ENCODE measurements around the gene MTCL1.

Gene MTCL1

DNA sequence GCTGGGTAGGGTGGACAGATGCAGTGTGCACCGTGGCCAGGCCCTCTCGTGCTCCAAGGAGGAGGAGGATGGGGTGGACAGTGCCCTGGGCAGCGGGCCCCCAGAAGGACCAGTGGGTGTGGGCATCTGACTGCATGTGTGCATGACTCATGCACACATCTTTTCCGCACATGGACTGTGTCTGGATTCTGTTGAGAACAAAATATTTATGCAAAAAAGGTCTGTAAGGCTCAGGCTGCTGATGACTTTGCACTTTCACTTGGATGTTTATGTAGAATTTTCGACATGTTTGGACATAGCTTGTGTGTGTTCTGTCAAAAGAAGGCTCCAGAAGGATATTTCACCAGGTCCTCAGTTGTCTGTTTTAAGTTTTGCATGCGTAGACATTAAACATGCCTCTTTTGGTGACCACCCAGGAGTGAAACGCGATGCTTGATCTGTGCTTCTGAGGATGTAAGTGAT lies 45.6 kb downstream of the MTCL1 start:
- Histone ChIP-seq H3K27ac (no peak overlapping the region), H3K4me1 (ENCODE audit: low read depth, poor library complexity, severe bottlenecking) (peaks cover 13% of the 10 kb centered on the region), H3K27me3 (ENCODE audit: insufficient read depth, low read depth) (no peaks in the 10 kb centered on the region), H3K9ac (no peak overlapping the region), H4K20me1 (ENCODE audit: insufficient read depth) (no peaks in the 10 kb centered on the region), H3K4me3 (IDR thresholded peaks at IDR 0.05; ENCODE audit: insufficient read depth, low read depth, low read length) (no peak overlapping the region), H3K4me2 (no peak overlapping the region), H3K36me3 (ENCODE audit: insufficient read depth) (no peaks in the 10 kb centered on the region), H3K79me2 (ENCODE audit: insufficient read depth, low read depth) (no peaks in the 10 kb centered on the region), H2AFZ (ENCODE audit: low read depth) (no peak overlapping the region)
- TF ChIP-seq, protein P1, sequence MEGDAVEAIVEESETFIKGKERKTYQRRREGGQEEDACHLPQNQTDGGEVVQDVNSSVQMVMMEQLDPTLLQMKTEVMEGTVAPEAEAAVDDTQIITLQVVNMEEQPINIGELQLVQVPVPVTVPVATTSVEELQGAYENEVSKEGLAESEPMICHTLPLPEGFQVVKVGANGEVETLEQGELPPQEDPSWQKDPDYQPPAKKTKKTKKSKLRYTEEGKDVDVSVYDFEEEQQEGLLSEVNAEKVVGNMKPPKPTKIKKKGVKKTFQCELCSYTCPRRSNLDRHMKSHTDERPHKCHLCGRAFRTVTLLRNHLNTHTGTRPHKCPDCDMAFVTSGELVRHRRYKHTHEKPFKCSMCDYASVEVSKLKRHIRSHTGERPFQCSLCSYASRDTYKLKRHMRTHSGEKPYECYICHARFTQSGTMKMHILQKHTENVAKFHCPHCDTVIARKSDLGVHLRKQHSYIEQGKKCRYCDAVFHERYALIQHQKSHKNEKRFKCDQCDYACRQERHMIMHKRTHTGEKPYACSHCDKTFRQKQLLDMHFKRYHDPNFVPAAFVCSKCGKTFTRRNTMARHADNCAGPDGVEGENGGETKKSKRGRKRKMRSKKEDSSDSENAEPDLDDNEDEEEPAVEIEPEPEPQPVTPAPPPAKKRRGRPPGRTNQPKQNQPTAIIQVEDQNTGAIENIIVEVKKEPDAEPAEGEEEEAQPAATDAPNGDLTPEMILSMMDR (conservative IDR thresholded peaks at IDR 0.05; ENCODE audit: low read depth, low read length) = no peak

DNA sequence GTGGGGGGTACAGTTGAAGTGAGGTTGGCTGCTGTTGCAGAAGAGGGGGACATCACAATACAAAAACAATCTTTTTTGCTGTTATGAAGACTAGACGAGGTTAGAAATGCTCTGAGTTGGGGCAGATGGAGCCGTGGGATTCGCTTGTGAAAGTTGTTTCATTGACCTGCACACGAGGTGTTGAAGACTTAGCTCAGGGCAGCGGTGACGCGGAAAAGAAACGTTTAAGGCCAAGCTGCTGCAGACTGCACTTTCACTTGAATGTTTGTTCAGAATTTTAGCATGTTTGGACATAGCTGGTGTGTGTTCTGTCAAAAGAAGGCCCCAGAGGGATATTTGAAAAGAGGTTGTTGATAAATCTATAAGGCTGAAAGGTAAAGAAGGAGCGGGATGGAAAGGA lies 46.3 kb downstream of the MTCL1 start:
- TF ChIP-seq, protein P1 (conservative IDR thresholded peaks at IDR 0.05; ENCODE audit: low read depth, low read length) = no peak
- H3K79me2 ChIP-seq (ENCODE audit: insufficient read depth, low read depth) = no peaks in the 10 kb centered on the region
- no peak overlapping the region for H3K4me2 ChIP-seq
- no peak overlapping the region for H3K4me3 ChIP-seq (IDR thresholded peaks at IDR 0.05; ENCODE audit: insufficient read depth, low read depth, low read length)
- H3K9ac ChIP-seq = no peak overlapping the region
- H3K36me3 ChIP-seq (ENCODE audit: insufficient read depth) = no peaks in the 10 kb centered on the region
- H3K4me1 ChIP-seq (ENCODE audit: low read depth, poor library complexity, severe bottlenecking) = peaks cover 20% of the 10 kb centered on the region
- H3K27me3 ChIP-seq (ENCODE audit: insufficient read depth, low read depth) = no peaks in the 10 kb centered on the region
- H4K20me1 ChIP-seq (ENCODE audit: insufficient read depth) = no peaks in the 10 kb centered on the region
- H3K27ac ChIP-seq = no peak overlapping the region
- H2AFZ ChIP-seq (ENCODE audit: low read depth) = no peak overlapping the region

DNA sequence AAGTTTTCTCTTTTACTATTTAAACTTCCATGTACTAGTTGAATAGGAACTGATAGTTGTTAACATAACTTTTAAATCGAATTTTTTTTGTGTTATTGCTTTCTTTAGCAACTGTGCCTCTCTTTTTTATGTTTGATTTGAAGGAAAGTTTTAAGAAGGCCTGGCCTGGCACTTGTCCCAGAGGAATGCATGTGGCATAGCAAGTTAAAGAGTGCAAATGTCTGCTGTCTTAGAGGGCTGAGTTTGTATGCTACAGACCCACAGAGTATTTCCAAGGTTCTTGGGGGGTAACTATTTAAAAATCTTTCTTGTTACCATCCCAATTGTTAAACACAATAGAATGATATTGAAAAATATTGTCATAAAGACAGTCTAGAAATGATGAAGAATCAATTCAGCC lies 47.0 kb downstream of the MTCL1 start:
- Histone ChIP-seq H3K27me3 (ENCODE audit: insufficient read depth, low read depth) (no peaks in the 10 kb centered on the region), H3K4me2 (no peak overlapping the region), H2AFZ (ENCODE audit: low read depth) (no peak overlapping the region), H4K20me1 (ENCODE audit: insufficient read depth) (no peaks in the 10 kb centered on the region), H3K27ac (no peak overlapping the region), H3K79me2 (ENCODE audit: insufficient read depth, low read depth) (no peaks in the 10 kb centered on the region), H3K4me3 (IDR thresholded peaks at IDR 0.05; ENCODE audit: insufficient read depth, low read depth, low read length) (no peak overlapping the region), H3K4me1 (ENCODE audit: low read depth, poor library complexity, severe bottlenecking) (peaks cover 22% of the 10 kb centered on the region), H3K9ac (no peak overlapping the region), H3K36me3 (ENCODE audit: insufficient read depth) (no peaks in the 10 kb centered on the region)
- TF ChIP-seq, protein P1 (conservative IDR thresholded peaks at IDR 0.05; ENCODE audit: low read depth, low read length) = no peak

DNA sequence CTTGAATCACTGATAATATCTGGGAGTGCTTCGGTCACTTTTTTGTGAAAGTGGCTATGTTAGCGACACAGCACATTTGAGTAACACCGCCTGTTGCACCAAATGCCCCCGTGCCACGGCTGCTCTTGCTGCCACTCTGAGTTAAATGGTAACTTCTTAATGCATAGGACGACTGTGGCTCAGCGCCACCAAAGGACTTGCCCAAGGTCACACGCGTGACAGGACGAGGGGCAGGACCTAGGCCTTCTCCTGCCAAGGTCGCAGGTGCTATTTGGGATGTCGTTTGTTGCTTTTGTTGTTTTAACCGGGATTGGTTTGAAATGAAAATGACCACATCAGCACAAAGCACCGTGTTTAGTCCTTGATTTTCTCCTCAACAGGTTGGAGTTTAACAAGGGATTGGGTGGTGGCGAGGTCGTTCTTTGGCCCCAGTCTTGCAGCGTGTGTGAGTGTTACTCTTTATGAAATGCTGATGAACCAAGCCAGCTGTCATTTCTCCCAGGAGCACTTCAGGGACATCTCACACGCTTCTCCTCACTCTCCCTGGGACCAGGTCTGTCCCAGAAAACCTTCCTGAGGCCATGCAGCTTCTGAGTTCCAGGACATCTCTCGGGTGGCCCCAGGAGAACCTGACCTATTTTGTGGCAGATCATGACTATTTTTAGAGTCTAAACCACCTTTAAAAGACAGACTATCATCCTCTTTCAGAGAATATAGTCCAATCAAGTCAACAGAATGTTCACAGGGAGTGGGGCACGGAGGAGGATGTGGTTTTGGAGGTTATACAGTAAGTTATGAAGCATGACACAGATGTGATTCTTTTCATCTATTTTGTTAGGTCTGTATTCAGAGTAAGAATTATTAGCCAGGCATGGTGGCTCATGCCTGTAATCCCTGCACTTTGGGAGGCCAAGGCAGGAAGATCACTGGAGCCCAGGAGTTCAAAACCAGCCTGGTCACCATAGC lies 49.9 kb downstream of the MTCL1 start:
- Histone ChIP-seq H3K27ac (peak overlapping the region; percentile 46; the same call in 1 of the 2 replicates), H3K4me3 (IDR thresholded peaks at IDR 0.05; ENCODE audit: insufficient read depth, low read depth, low read length) (no peak overlapping the region), H3K27me3 (ENCODE audit: insufficient read depth, low read depth) (no peaks in the 10 kb centered on the region), H3K79me2 (ENCODE audit: insufficient read depth, low read depth) (no peaks in the 10 kb centered on the region), H3K9ac (peak overlapping the region; percentile 11; the same call in 1 of the 2 replicates), H3K36me3 (ENCODE audit: insufficient read depth) (no peaks in the 10 kb centered on the region), H2AFZ (ENCODE audit: low read depth) (no peak overlapping the region), H4K20me1 (ENCODE audit: insufficient read depth) (no peaks in the 10 kb centered on the region), H3K4me1 (ENCODE audit: low read depth, poor library complexity, severe bottlenecking) (peaks cover 22% of the 10 kb centered on the region), H3K4me2 (peak overlapping the region; percentile 50)
- TF ChIP-seq, protein P1 (conservative IDR thresholded peaks at IDR 0.05; ENCODE audit: low read depth, low read length) = no peak

Measured in KMS-11 (cell line).